Measurements from ENCODE around the gene NECTIN1. TPM values are rescaled to one million over a fixed set of nuclear protein-coding genes. Genes with fewer than 3 reads are reported as not detected.

NECTIN1 gene
- total and polyA plus RNA-seq, 4 donors, result 9.1 to 68.5 (median 45.3) TPM

GRCh38 chr11:119687373-119688046 lies 41.5 kb downstream of the NECTIN1 start:
- 28% methylated on average over 13 of the region's 15 CpGs for WGBS (ENCODE audit: insufficient coverage)
- Histone ChIP-seq H3K9me3 (ENCODE audit: control insufficient read depth, insufficient read depth, low read length) (no peaks in the 10 kb centered on the region), H3K4me1 (ENCODE audit: control insufficient read depth, insufficient read depth, low read length) (peaks cover 58% of the 10 kb centered on the region), H3K27me3 (ENCODE audit: control insufficient read depth, insufficient read depth, low read length) (no peaks in the 10 kb centered on the region), H3K36me3 (ENCODE audit: control insufficient read depth, insufficient read depth, low read length) (peaks cover 8% of the 10 kb centered on the region), H3K27ac (ENCODE audit: low read depth, low read length) (no peak overlapping the region), H3K4me3 (ENCODE audit: low read depth, low read length) (no peak overlapping the region)
- DNase-seq (ENCODE audit: low read depth in 4 of 6, low spot score in 6 of 6), result peak in 2 of 6 donors; percentile 46 to 72

GRCh38 chr11:119686177-119686882 lies 42.7 kb downstream of the NECTIN1 start:
- Histone ChIP-seq H3K4me1 (ENCODE audit: control insufficient read depth, insufficient read depth, low read length) (peaks cover 50% of the 10 kb centered on the region), H3K9me3 (ENCODE audit: control insufficient read depth, insufficient read depth, low read length) (no peaks in the 10 kb centered on the region), H3K27me3 (ENCODE audit: control insufficient read depth, insufficient read depth, low read length) (no peaks in the 10 kb centered on the region), H3K27ac (ENCODE audit: low read depth, low read length) (no peak overlapping the region), H3K36me3 (ENCODE audit: control insufficient read depth, insufficient read depth, low read length) (peaks cover 8% of the 10 kb centered on the region), H3K4me3 (ENCODE audit: low read depth, low read length) (no peak overlapping the region)
- no peak for DNase-seq (ENCODE audit: low read depth in 4 of 6, low spot score in 6 of 6)
- 93% methylated on average over 18 of the region's 19 CpGs for WGBS (ENCODE audit: insufficient coverage)

GRCh38 chr11:119685111-119685746 lies 43.8 kb downstream of the NECTIN1 start:
- Histone ChIP-seq H3K9me3 (ENCODE audit: control insufficient read depth, insufficient read depth, low read length) (no peaks in the 10 kb centered on the region), H3K27ac (ENCODE audit: low read depth, low read length) (no peak overlapping the region), H3K4me1 (ENCODE audit: control insufficient read depth, insufficient read depth, low read length) (peaks cover 60% of the 10 kb centered on the region), H3K4me3 (ENCODE audit: low read depth, low read length) (no peak overlapping the region), H3K27me3 (ENCODE audit: control insufficient read depth, insufficient read depth, low read length) (no peaks in the 10 kb centered on the region), H3K36me3 (ENCODE audit: control insufficient read depth, insufficient read depth, low read length) (peaks cover 8% of the 10 kb centered on the region)
- DNase-seq (ENCODE audit: low read depth in 4 of 6, low spot score in 6 of 6), result no peak
- WGBS (ENCODE audit: insufficient coverage), result 79% methylated on average over 8 of the region's 13 CpGs

GRCh38 chr11:119684361-119685110 lies 44.5 kb downstream of the NECTIN1 start:
- Histone ChIP-seq H3K4me3 (ENCODE audit: low read depth, low read length) (no peak overlapping the region), H3K4me1 (ENCODE audit: control insufficient read depth, insufficient read depth, low read length) (peaks cover 55% of the 10 kb centered on the region), H3K27me3 (ENCODE audit: control insufficient read depth, insufficient read depth, low read length) (no peaks in the 10 kb centered on the region), H3K36me3 (ENCODE audit: control insufficient read depth, insufficient read depth, low read length) (peaks cover 8% of the 10 kb centered on the region), H3K27ac (ENCODE audit: low read depth, low read length) (no peak overlapping the region), H3K9me3 (ENCODE audit: control insufficient read depth, insufficient read depth, low read length) (no peaks in the 10 kb centered on the region)
- 87% methylated on average over 9 of the region's 15 CpGs for WGBS (ENCODE audit: insufficient coverage)
- no peak for DNase-seq (ENCODE audit: low read depth in 4 of 6, low spot score in 6 of 6)

GRCh38 chr11:119683783-119684182 lies 45.2 kb downstream of the NECTIN1 start:
- H3K4me1 ChIP-seq (ENCODE audit: control insufficient read depth, insufficient read depth, low read length), result peaks cover 50% of the 10 kb centered on the region
- H3K36me3 ChIP-seq (ENCODE audit: control insufficient read depth, insufficient read depth, low read length), result peaks cover 8% of the 10 kb centered on the region
- H3K9me3 ChIP-seq (ENCODE audit: control insufficient read depth, insufficient read depth, low read length), result no peaks in the 10 kb centered on the region
- H3K27ac ChIP-seq (ENCODE audit: low read depth, low read length), result no peak overlapping the region
- no peak overlapping the region for H3K4me3 ChIP-seq (ENCODE audit: low read depth, low read length)
- DNase-seq (ENCODE audit: low read depth in 4 of 6, low spot score in 6 of 6), result no peak
- no peaks in the 10 kb centered on the region for H3K27me3 ChIP-seq (ENCODE audit: control insufficient read depth, insufficient read depth, low read length)
- WGBS (ENCODE audit: insufficient coverage), result 54% methylated on average over 8 of the region's 9 CpGs

- DNase-seq (ENCODE audit: low read depth in 4 of 6, low spot score in 6 of 6), result no peak
- Histone ChIP-seq H3K27me3 (ENCODE audit: control insufficient read depth, insufficient read depth, low read length) (no peaks in the 10 kb centered on the region), H3K36me3 (ENCODE audit: control insufficient read depth, insufficient read depth, low read length) (peaks cover 31% of the 10 kb centered on the region), H3K4me3 (ENCODE audit: low read depth, low read length) (no peak overlapping the region), H3K9me3 (ENCODE audit: control insufficient read depth, insufficient read depth, low read length) (peaks cover 4% of the 10 kb centered on the region), H3K27ac (ENCODE audit: low read depth, low read length) (no peak overlapping the region), H3K4me1 (ENCODE audit: control insufficient read depth, insufficient read depth, low read length) (peaks cover 30% of the 10 kb centered on the region)
- WGBS (ENCODE audit: insufficient coverage), result 64% methylated on average over 2 of the region's 8 CpGs
These were observed 47.6 kb downstream of the NECTIN1 start for GRCh38 chr11:119681361-119681910.

- peak in 1 of 6 donors; percentile 33 for DNase-seq (ENCODE audit: low read depth in 4 of 6, low spot score in 6 of 6)
- WGBS (ENCODE audit: insufficient coverage), result 69% methylated on average over 11 of the region's 11 CpGs
- Histone ChIP-seq H3K4me3 (ENCODE audit: low read depth, low read length) (no peak overlapping the region), H3K9me3 (ENCODE audit: control insufficient read depth, insufficient read depth, low read length) (peaks cover 4% of the 10 kb centered on the region), H3K36me3 (ENCODE audit: control insufficient read depth, insufficient read depth, low read length) (peaks cover 37% of the 10 kb centered on the region), H3K27me3 (ENCODE audit: control insufficient read depth, insufficient read depth, low read length) (no peaks in the 10 kb centered on the region), H3K27ac (ENCODE audit: low read depth, low read length) (no peak overlapping the region), H3K4me1 (ENCODE audit: control insufficient read depth, insufficient read depth, low read length) (peaks cover 30% of the 10 kb centered on the region)
These were observed 48.2 kb downstream of the NECTIN1 start for GRCh38 chr11:119680541-119681360.

- Histone ChIP-seq H3K27ac (ENCODE audit: low read depth, low read length) (no peak overlapping the region), H3K4me1 (ENCODE audit: control insufficient read depth, insufficient read depth, low read length) (peaks cover 19% of the 10 kb centered on the region), H3K36me3 (ENCODE audit: control insufficient read depth, insufficient read depth, low read length) (peaks cover 42% of the 10 kb centered on the region), H3K27me3 (ENCODE audit: control insufficient read depth, insufficient read depth, low read length) (no peaks in the 10 kb centered on the region), H3K9me3 (ENCODE audit: control insufficient read depth, insufficient read depth, low read length) (peaks cover 4% of the 10 kb centered on the region), H3K4me3 (ENCODE audit: low read depth, low read length) (no peak overlapping the region)
- DNase-seq (ENCODE audit: low read depth in 4 of 6, low spot score in 6 of 6), result no peak
- 94% methylated on average over 7 of the region's 7 CpGs for WGBS (ENCODE audit: insufficient coverage)
These were observed 49.7 kb downstream of the NECTIN1 start for GRCh38 chr11:119679346-119679745.

Measured in spinal cord (tissue), 10 donors.